Endothelial cell of umbilical vein (primary cell): Measurements from ENCODE around the gene MFGE8. TPM values are rescaled to one million over a fixed set of nuclear protein-coding genes. Genes with fewer than 3 reads are reported as not detected.

Experiments used
- BruUV-seq: library from RNA; stranded (reverse); fragments of 400-500 nt; replicated peaks from 2 replicates; lab custom pipeline; 2021; lab: Mats Ljungman, UMichigan
- CTCF ChIA-PET: fragments of 300-600, 350-600 bp; sonication (Branson Sonifier 250); formaldehyde crosslinking; loops from one replicate; lab custom pipeline; 2021; ENCODE audit warnings: antibody characterized with exemption, inconsistent platforms; lab: Charles Lee
- POLR2A ChIA-PET: fragments of 300-600, 350-600 bp; sonication (Branson Sonifier 250); formaldehyde crosslinking; loops from one replicate; lab custom pipeline; 2021; ENCODE audit warnings: antibody characterized with exemption, inconsistent platforms; lab: Charles Lee
- DNase-seq: peaks from one replicate; pipeline ENCODE4 v3.0.0-alpha.2; 2011; ENCODE audit warnings: low read depth, low spot score
- FAIRE-seq: peaks from 2 replicates; lab custom pipeline; 2011; peaks lifted over from hg19 to GRCh38; lab: Jason Lieb, UNC
- H2AFZ ChIP-seq: 2 replicates; pipeline ENCODE4 v1.6.0; 2012; ENCODE audit warnings: low read depth, low read length, control low read depth, inconsistent platforms
- H3K27ac ChIP-seq: 2 replicates; pipeline ENCODE4 v1.5.1; 2011; ENCODE audit warnings: low read depth, mild to moderate bottlenecking, control low read depth, low read length, moderate library complexity; ENCODE audit not compliant: insufficient read depth
- H3K27me3 ChIP-seq, 2 experiments: 2 replicates each; pipeline versions ENCODE4 v1.6.0 to v1.6.1; 2011; ENCODE audit warnings: low read length in 2 of 2, mixed read lengths in 1 of 2; ENCODE audit not compliant: control insufficient read depth in 2 of 2, insufficient read depth in 2 of 2
- H3K36me3 ChIP-seq, 2 experiments: 2 replicates in 1 of 2; 3 replicates in 1 of 2; pipeline ENCODE4 v1.5.1; 2011; ENCODE audit warnings: low read length in 2 of 2, mild to moderate bottlenecking in 1 of 2, moderate library complexity in 1 of 2; ENCODE audit not compliant: control insufficient read depth in 2 of 2, insufficient read depth in 2 of 2; ENCODE audit errors: extremely low read depth in 1 of 2
- H3K4me1 ChIP-seq: 3 replicates; pipeline ENCODE4 v1.5.1; 2011; ENCODE audit warnings: mild to moderate bottlenecking, low read length; ENCODE audit not compliant: control insufficient read depth, insufficient read depth; ENCODE audit errors: extremely low read depth
- H3K4me2 ChIP-seq: 2 replicates; pipeline ENCODE4 v1.6.1; 2011; ENCODE audit warnings: low read length, control low read depth, mixed read lengths; ENCODE audit not compliant: insufficient read depth
- H3K4me3 ChIP-seq, 3 experiments: fragments of 200-600 bp in 1 of 3; sonication (generic), shearing (Covaris generic) in 1 of 3; replicated peaks in 1 of 3; 2 replicates each; pipeline ENCODE4 v1.5.1; 2011 to 2016; ENCODE audit warnings: control low read depth in 3 of 3, low read length in 3 of 3, mild to moderate bottlenecking in 2 of 3, inconsistent platforms in 1 of 3, low read depth in 1 of 3, moderate library complexity in 1 of 3; ENCODE audit not compliant: insufficient read depth in 1 of 3
- H3K79me2 ChIP-seq: 2 replicates; pipeline ENCODE4 v1.6.0; 2012; ENCODE audit warnings: low read length, inconsistent platforms; ENCODE audit not compliant: control insufficient read depth, insufficient read depth
- H3K9ac ChIP-seq: replicated peaks from 2 replicates; pipeline ENCODE3; 2011; ENCODE audit warnings: low read length, control low read depth; ENCODE audit not compliant: insufficient read depth; ENCODE audit errors: extremely low read depth
- H3K9me1 ChIP-seq: replicated peaks from 3 replicates; pipeline ENCODE4 v1.6.0; 2011; ENCODE audit warnings: mild to moderate bottlenecking, low read length; ENCODE audit not compliant: control insufficient read depth, insufficient read depth; ENCODE audit errors: extremely low read depth
- H3K9me3 ChIP-seq: replicated peaks from 2 replicates; pipeline ENCODE4 v1.5.1; 2012; ENCODE audit warnings: low read length, inconsistent platforms; ENCODE audit not compliant: control insufficient read depth, insufficient read depth
- H4K20me1 ChIP-seq: replicated peaks from 2 replicates; pipeline ENCODE3; 2011; ENCODE audit warnings: mild to moderate bottlenecking, low read length; ENCODE audit not compliant: control insufficient read depth, insufficient read depth; ENCODE audit errors: extremely low read depth
- CTCF ChIP-seq, 2 donors: IDR thresholded peaks; 1 replicate in 1 of 2; 2 replicates in 1 of 2; pipeline ENCODE4 v1.5.1; 2011; ENCODE audit warnings: low read length in 2 of 2, mild to moderate bottlenecking in 2 of 2, moderate library complexity in 2 of 2, control low read depth in 1 of 2, inconsistent platforms in 1 of 2, low read depth in 1 of 2; ENCODE audit not compliant: insufficient read depth in 1 of 2; ENCODE audit errors: extremely low read depth in 1 of 2
- EZH2 ChIP-seq: IDR thresholded peaks from 2 replicates; pipeline ENCODE4 v1.6.1; 2012; ENCODE audit warnings: borderline replicate concordance, low read depth, mild to moderate bottlenecking, moderate library complexity, low read length, inconsistent platforms; ENCODE audit not compliant: severe bottlenecking
- FOS ChIP-seq: IDR thresholded peaks from 2 replicates; pipeline ENCODE4 v1.6.1; 2011; ENCODE audit warnings: mild to moderate bottlenecking, low read length, moderate library complexity, borderline replicate concordance; ENCODE audit not compliant: insufficient read depth
- JUN ChIP-seq: IDR thresholded peaks from 2 replicates; pipeline ENCODE4 v1.6.1; 2011; ENCODE audit warnings: borderline replicate concordance, low read depth; ENCODE audit not compliant: insufficient read length, insufficient read depth
- MAX ChIP-seq: IDR thresholded peaks from 2 replicates; pipeline ENCODE4 v1.6.1; 2011; ENCODE audit not compliant: insufficient read depth, insufficient read length
- MYC ChIP-seq: IDR thresholded peaks from one replicate; pipeline ENCODE4 v1.6.1; 2011; ENCODE audit warnings: mild to moderate bottlenecking, low read depth, low read length
- POLR2AphosphoS5 ChIP-seq: IDR thresholded peaks from 2 replicates; pipeline ENCODE4 v1.6.1; 2012; ENCODE audit warnings: low read depth, mild to moderate bottlenecking, control low read depth, low read length, moderate library complexity; ENCODE audit not compliant: insufficient read depth
- dilution Hi-C: fragments of 300-500 bp; cut with MboI; formaldehyde crosslinking; loops from one replicate; pipeline ENCODE4 v1.15.0; 2019; ENCODE audit warnings: low sequenced_read_pairs; ENCODE audit not compliant: extremely low pct_ligation_motif_present
- intact Hi-C: fragments of 100-400 bp; cut with micrococcal nuclease; formaldehyde crosslinking; loops from one replicate; pipeline ENCODE4 v1.10.0; 2022
- polyA plus RNA-seq, 4 experiments: library from polyadenylated mRNA; depleted of rRNA in 3 of 4; stranded (reverse) in 3 of 4; unstranded in 1 of 4; fragments of >200 nt; gene quantifications; 2 replicates each; pipeline versions ENCODE4 v1.2.1 to v1.2.3, GENCODE V29; 2011 to 2012; ENCODE audit warnings: missing spikeins in 1 of 4
- total RNA-seq: library from RNA; stranded (reverse); gene quantifications from 2 replicates; pipeline ENCODE4 v1.2.3, GENCODE V29; 2021

The MFGE8 gene
- total and polyA plus RNA-seq, 2 donors (not counting 3 experiments of a cell fraction or from before 2014, with no cell fraction given), result 108 to 117 TPM

GRCh38 chr15:88865498-88866099, 47.6 kb downstream of the MFGE8 start:
- no peaks in the 10 kb centered on the region for H3K9me3 ChIP-seq
- dilution Hi-C loops (no loop called here), intact Hi-C loops (no loop called here)
- DNase-seq (peak; percentile 8), FAIRE-seq (no peak)
- no TSS peak for BruUV-seq
- no peak for TF ChIP-seq FOS
- no peak for TF ChIP-seq MAX
- no peak for TF ChIP-seq MYC
- ChIA-PET POLR2A (no interaction called here), CTCF (interaction anchor here (5.2 kb wide), 1 partner anchor 15 kb away, joined by 29 read pairs; no protein-coding TSS in a partner anchor)
- H3K4me2 ChIP-seq, result no peak overlapping the region
- H3K27ac ChIP-seq, result no peak overlapping the region
- H3K4me1 ChIP-seq, result peaks cover 6% of the 10 kb centered on the region
- H4K20me1 ChIP-seq, result no peaks in the 10 kb centered on the region
- no peaks in the 10 kb centered on the region for H3K79me2 ChIP-seq
- peaks cover 0 to 5% of the 10 kb centered on the region in 2 experiments for H3K27me3 ChIP-seq
- no peaks in the 10 kb centered on the region for H3K36me3 ChIP-seq
- H3K4me3 ChIP-seq, result no peak overlapping the region
- no peaks in the 10 kb centered on the region for H3K9me1 ChIP-seq
- no peak overlapping the region for H2AFZ ChIP-seq
- no peak overlapping the region for H3K9ac ChIP-seq

- H4K20me1 ChIP-seq, result no peaks in the 10 kb centered on the region
- BruUV-seq, result no TSS peak
- H3K9me1 ChIP-seq, result no peaks in the 10 kb centered on the region
- peaks cover 0 to 5% of the 10 kb centered on the region in 2 experiments for H3K27me3 ChIP-seq
- intact Hi-C loops, result no loop called here
- H3K9me3 ChIP-seq, result no peaks in the 10 kb centered on the region
- DNase-seq (no peak), FAIRE-seq (no peak)
- dilution Hi-C loops, result no loop called here
- H3K9ac ChIP-seq, result no peak overlapping the region
- peaks cover 6% of the 10 kb centered on the region for H3K4me1 ChIP-seq
- no peaks in the 10 kb centered on the region for H3K79me2 ChIP-seq
- CTCF ChIA-PET, result interaction anchor here (5.2 kb wide), 1 partner anchor 15 kb away, joined by 29 read pairs; no protein-coding TSS in a partner anchor
- H2AFZ ChIP-seq, result no peak overlapping the region
- H3K36me3 ChIP-seq, result no peaks in the 10 kb centered on the region
- no peak overlapping the region for H3K27ac ChIP-seq
- H3K4me3 ChIP-seq, result no peak overlapping the region
- POLR2A ChIA-PET, result no interaction called here
- no peak overlapping the region for H3K4me2 ChIP-seq
- TF ChIP-seq EZH2 (no peak), MYC (no peak), POLR2AphosphoS5 (no peak), CTCF (IDR thresholded peaks at IDR 0.05; ENCODE audit: extremely low read depth in 1 of 2, insufficient read depth in 1 of 2, low read depth in 1 of 2, low read length in 2 of 2) (no peak), FOS (no peak), JUN (no peak)
Observed at GRCh38 chr15:88864861-88865497, 48.2 kb downstream of the MFGE8 start.
